HG03575 (cell line): ENCODE measurements around the gene APOO.

Source experiments
- ATAC-seq: cut with Tn5 transposase; IDR thresholded peaks from one replicate; pipeline ENCODE4 v1.9.1; 2021; ENCODE audit not compliant: unreplicated experiment, insufficient number of reproducible peaks, low FRiP score; ENCODE audit errors: extremely low read depth

The APOO gene

GRCh38 chrX:23907498-23908218, at the start of gene APOO, which contains the start of gene CXorf58:
TSS of gene APOO (minus strand) at chrX:23907938. CDS start at chrX:23907702, 236 bp downstream.
TSS of gene CXorf58 (plus strand) at chrX:23908006. CDS start at chrX:23910303, 2,297 bp downstream.
- peak; percentile 56 for ATAC-seq

GRCh38 chrX:23954396-23954795, 46.7 kb upstream of the APOO start:
- ATAC-seq: no peak

GRCh38 chrX:23953908-23954269, 46.2 kb upstream of the APOO start:
- ATAC-seq: no peak

GRCh38 chrX:23952984-23953907, 45.5 kb upstream of the APOO start:
- peak; percentile 65 for ATAC-seq

GRCh38 chrX:23952391-23952790, 44.7 kb upstream of the APOO start:
- no peak for ATAC-seq

GRCh38 chrX:23945206-23945605, 37.5 kb upstream of the APOO start:
- no peak for ATAC-seq

- no peak for ATAC-seq
Observed at GRCh38 chrX:23944234-23944633, 36.5 kb upstream of the APOO start.

- no peak for ATAC-seq
Observed at GRCh38 chrX:23939203-23939602, 31.5 kb upstream of the APOO start.

- no peak for ATAC-seq
Observed at GRCh38 chrX:23938690-23939089, 31.0 kb upstream of the APOO start.

GRCh38 chrX:23937100-23937499, 29.4 kb upstream of the APOO start:
- no peak for ATAC-seq

- ATAC-seq: no peak
Observed at GRCh38 chrX:23936180-23936579, 28.4 kb upstream of the APOO start.

GRCh38 chrX:23935106-23935505, 27.4 kb upstream of the APOO start:
- no peak for ATAC-seq

GRCh38 chrX:23932046-23932445, 24.3 kb upstream of the APOO start:
- ATAC-seq: no peak

- no peak for ATAC-seq
Observed at GRCh38 chrX:23930894-23931604, 23.3 kb upstream of the APOO start.

- no peak for ATAC-seq
Observed at GRCh38 chrX:23926015-23926414, 18.3 kb upstream of the APOO start.

- ATAC-seq: no peak
Observed at GRCh38 chrX:23919706-23920320, 12.1 kb upstream of the APOO start.

- ATAC-seq: no peak
Observed at GRCh38 chrX:23919148-23919547, 11.4 kb upstream of the APOO start.

- ATAC-seq: no peak
Observed at GRCh38 chrX:23911126-23911835, 3.5 kb upstream of the APOO start.
